Naive thymus-derived CD4-positive, alpha-beta T cell (primary cell): Measurements from ENCODE around the gene ASAP2. TPM values are rescaled to one million over a fixed set of nuclear protein-coding genes. Genes with fewer than 3 reads are reported as not detected.

ENCODE experiments used
- ATAC-seq: fragments of 150-1000 bp; cut with Tn5 transposase; 2 replicates; pipeline ENCODE4 v1.10.0; 2021; ENCODE audit warnings: mild to moderate bottlenecking, moderate library complexity
- CTCF ChIA-PET: fragments of 350-600 bp; sonication (Branson Sonifier 250); formaldehyde crosslinking; loops from one replicate; lab custom pipeline; 2021; ENCODE audit warnings: antibody characterized with exemption; lab: Charles Lee
- POLR2A ChIA-PET: fragments of 350-600 bp; sonication (Branson Sonifier 250); formaldehyde crosslinking; loops from one replicate; lab custom pipeline; 2021; ENCODE audit warnings: antibody characterized with exemption, inconsistent platforms; lab: Charles Lee
- DNase-seq, 9 donors: peaks; one replicate each; pipeline versions ENCODE4 v3.0.0 to v3.0.0-alpha.2; 2020 to 2022; ENCODE audit warnings: mixed read lengths in 1 of 9
- H3K27ac ChIP-seq: one replicate; pipeline ENCODE4 v1.7.0; 2013; ENCODE audit warnings: mild to moderate bottlenecking, low read depth, low read length, moderate library complexity
- H3K27me3 ChIP-seq, 2 donors: one replicate each; pipeline ENCODE4 v1.7.0; 2013; ENCODE audit warnings: low read length in 2 of 2, mild to moderate bottlenecking in 2 of 2, moderate library complexity in 2 of 2; ENCODE audit not compliant: control insufficient read depth in 2 of 2, insufficient read depth in 2 of 2
- H3K36me3 ChIP-seq, 3 experiments: 1 replicate in 2 of 3; 2 replicates in 1 of 3; pipeline ENCODE4 v1.7.0; 2013; ENCODE audit warnings: low read length in 3 of 3, mild to moderate bottlenecking in 3 of 3, moderate library complexity in 1 of 3; ENCODE audit not compliant: insufficient read depth in 3 of 3, control insufficient read depth in 2 of 3
- H3K4me1 ChIP-seq, 2 donors: one replicate each; pipeline ENCODE4 v1.7.0; 2013; ENCODE audit warnings: low read length in 2 of 2, mild to moderate bottlenecking in 2 of 2, moderate library complexity in 1 of 2; ENCODE audit not compliant: control insufficient read depth in 2 of 2, insufficient read depth in 2 of 2
- H3K4me3 ChIP-seq: 2 replicates; pipeline ENCODE4 v1.7.0; 2013; ENCODE audit warnings: mild to moderate bottlenecking, low read length
- H3K9me3 ChIP-seq, 3 experiments: 1 replicate in 2 of 3; 2 replicates in 1 of 3; pipeline ENCODE4 v1.7.0; 2013; ENCODE audit warnings: low read length in 3 of 3; ENCODE audit not compliant: control insufficient read depth in 2 of 3
- H3K27ac Mint-ChIP-seq, 9 donors: one replicate each; pipeline ENCODE4 v1.8.0; 2020 to 2022; ENCODE audit warnings: mixed read lengths in 9 of 9, mild to moderate bottlenecking in 8 of 9, moderate library complexity in 5 of 9, inconsistent platforms in 2 of 9
- H3K27me3 Mint-ChIP-seq, 5 donors: one replicate each; pipeline ENCODE4 v1.8.0; 2021 to 2022; ENCODE audit warnings: mixed read lengths in 5 of 5, mild to moderate bottlenecking in 1 of 5
- H3K36me3 Mint-ChIP-seq, 5 donors: one replicate each; pipeline ENCODE4 v1.8.0; 2020 to 2022; ENCODE audit warnings: mixed read lengths in 5 of 5, mild to moderate bottlenecking in 3 of 5, inconsistent platforms in 1 of 5
- H3K4me1 Mint-ChIP-seq, 7 donors: one replicate each; pipeline ENCODE4 v1.8.0; 2020 to 2022; ENCODE audit warnings: mixed read lengths in 7 of 7, mild to moderate bottlenecking in 3 of 7, inconsistent platforms in 1 of 7
- H3K4me3 Mint-ChIP-seq, 10 donors: one replicate each; pipeline ENCODE4 v1.8.0; 2020 to 2022; ENCODE audit warnings: mild to moderate bottlenecking in 10 of 10, mixed read lengths in 10 of 10, moderate library complexity in 6 of 10, inconsistent platforms in 2 of 10
- H3K9me3 Mint-ChIP-seq, 11 donors: one replicate each; pipeline ENCODE4 v1.8.0; 2020 to 2022; ENCODE audit warnings: mixed read lengths in 11 of 11, mild to moderate bottlenecking in 4 of 11, inconsistent platforms in 1 of 11, moderate library complexity in 1 of 11
- intact Hi-C, 2 donors: fragments of 100-400 bp; cut with micrococcal nuclease; formaldehyde crosslinking; loops; one replicate each; pipeline ENCODE4 v1.15.1; 2023
- polyA plus RNA-seq, 2 donors: library from polyadenylated mRNA; unstranded; fragments of 300-500 nt; fragmentation: Illumina TruSeq; gene quantifications; one replicate each; pipeline ENCODE4 v1.2.3, GENCODE V29; 2021
- total RNA-seq, 6 experiments: library from RNA in 5 of 6; stranded (reverse) in 5 of 6; gene quantifications; 1 replicate in 5 of 6; 2 replicates in 1 of 6; pipeline ENCODE4 v1.2.3 and lab custom pipeline; 2021 to 2026

ASAP2 gene
- total and polyA plus RNA-seq, 7 experiments from 2014 or later, result 0.10 to 1.2 (median 0.45) TPM; not detected in 4

GRCh38 chr2:9341337-9341887 is 134.8 kb downstream of the ASAP2 start:
- H3K36me3 Mint-ChIP-seq, result no peaks in the 10 kb centered on the region

GRCh38 chr2:9342659-9343058 is 136.0 kb downstream of the ASAP2 start:
- Histone ChIP-seq H3K27ac (no peak overlapping the region), H3K4me3 (no peak overlapping the region), H3K36me3 (no peaks in the 10 kb centered on the region), H3K27me3 (no peaks in the 10 kb centered on the region), H3K4me1 (no peaks in the 10 kb centered on the region), H3K9me3 (no peaks in the 10 kb centered on the region)
- Mint-ChIP-seq H3K9me3 (no peaks in the 10 kb centered on the region), H3K4me3 (no peak overlapping the region), H3K4me1 (peaks cover 0 to 7% (median 0%) of the 10 kb centered on the region in 7 donors), H3K36me3 (no peaks in the 10 kb centered on the region), H3K27me3 (peaks cover 0 to 14% (median 7%) of the 10 kb centered on the region in 5 donors), H3K27ac (no peak overlapping the region)
- POLR2A ChIA-PET, result no interaction called here
- ATAC-seq, result no peak
- intact Hi-C loops, result no loop called here
- DNase-seq, result no peak
- CTCF ChIA-PET, result no interaction called here

More at GRCh38 chr2:9341337-9341887, 134.8 kb downstream of the ASAP2 start:
- intact Hi-C loops, result no loop called here
- Histone ChIP-seq H3K27me3 (no peaks in the 10 kb centered on the region), H3K36me3 (no peaks in the 10 kb centered on the region), H3K4me3 (no peak overlapping the region), H3K27ac (no peak overlapping the region), H3K9me3 (no peaks in the 10 kb centered on the region), H3K4me1 (no peaks in the 10 kb centered on the region)
- Mint-ChIP-seq H3K27me3 (peaks cover 0 to 14% (median 7%) of the 10 kb centered on the region in 5 donors), H3K9me3 (no peaks in the 10 kb centered on the region), H3K4me3 (no peak overlapping the region), H3K27ac (no peak overlapping the region), H3K4me1 (peaks cover 2 to 13% (median 3%) of the 10 kb centered on the region in 7 donors)
- CTCF ChIA-PET, result no interaction called here
- ATAC-seq (no peak), DNase-seq (no peak)
- POLR2A ChIA-PET, result interaction anchor here (0.5 kb wide), 1 partner anchor 71 kb away, joined by 5 read pairs; no protein-coding TSS in a partner anchor

- Mint-ChIP-seq H3K4me3 (no peak overlapping the region), H3K36me3 (no peaks in the 10 kb centered on the region), H3K9me3 (no peaks in the 10 kb centered on the region), H3K4me1 (peaks cover 0 to 1% (median 0%) of the 10 kb centered on the region in 7 donors), H3K27ac (no peak overlapping the region), H3K27me3 (peaks cover 0 to 15% (median 7%) of the 10 kb centered on the region in 5 donors)
- Histone ChIP-seq H3K9me3 (no peaks in the 10 kb centered on the region), H3K4me3 (no peak overlapping the region), H3K4me1 (no peaks in the 10 kb centered on the region), H3K27me3 (no peaks in the 10 kb centered on the region), H3K36me3 (no peaks in the 10 kb centered on the region), H3K27ac (no peak overlapping the region)
- POLR2A ChIA-PET, result no interaction called here
- intact Hi-C loops, result no loop called here
- DNase-seq (no peak), ATAC-seq (no peak)
- CTCF ChIA-PET, result no interaction called here
Observed at GRCh38 chr2:9343524-9343923, 136.9 kb downstream of the ASAP2 start.

- Histone ChIP-seq H3K9me3 (no peaks in the 10 kb centered on the region), H3K27ac (no peak overlapping the region), H3K36me3 (no peaks in the 10 kb centered on the region), H3K4me1 (no peaks in the 10 kb centered on the region), H3K4me3 (no peak overlapping the region), H3K27me3 (no peaks in the 10 kb centered on the region)
- Mint-ChIP-seq H3K4me3 (no peak overlapping the region), H3K27ac (no peak overlapping the region), H3K27me3 (peaks cover 0 to 23% (median 8%) of the 10 kb centered on the region in 5 donors), H3K9me3 (no peaks in the 10 kb centered on the region), H3K4me1 (peaks cover 0 to 1% (median 0%) of the 10 kb centered on the region in 7 donors), H3K36me3 (no peaks in the 10 kb centered on the region)
- DNase-seq (no peak), ATAC-seq (no peak)
- POLR2A ChIA-PET, result no interaction called here
- CTCF ChIA-PET, result no interaction called here
- intact Hi-C loops, result no loop called here
Observed at GRCh38 chr2:9344434-9344833, 137.8 kb downstream of the ASAP2 start.

GRCh38 chr2:9345343-9345742 is 138.7 kb downstream of the ASAP2 start:
- H3K4me3 ChIP-seq, result no peak overlapping the region
- intact Hi-C loops, result no loop called here
- H3K4me3 Mint-ChIP-seq, result no peak overlapping the region
- DNase-seq, result no peak
- H3K9me3 Mint-ChIP-seq, result no peaks in the 10 kb centered on the region
- ChIA-PET POLR2A (no interaction called here), CTCF (no interaction called here)
- H3K36me3 ChIP-seq, result no peaks in the 10 kb centered on the region
- no peaks in the 10 kb centered on the region for H3K27me3 ChIP-seq
- peaks cover 0 to 20% (median 10%) of the 10 kb centered on the region in 5 donors for H3K27me3 Mint-ChIP-seq
- no peaks in the 10 kb centered on the region for H3K36me3 Mint-ChIP-seq
- no peaks in the 10 kb centered on the region for H3K4me1 ChIP-seq
- no peak overlapping the region for H3K27ac ChIP-seq
- H3K27ac Mint-ChIP-seq, result no peak overlapping the region
- ATAC-seq, result no peak
- no peaks in the 10 kb centered on the region for H3K4me1 Mint-ChIP-seq
- H3K9me3 ChIP-seq, result no peaks in the 10 kb centered on the region

- H3K27me3 Mint-ChIP-seq, result peaks cover 0 to 23% (median 10%) of the 10 kb centered on the region in 5 donors
- Histone ChIP-seq H3K4me1 (no peaks in the 10 kb centered on the region), H3K9me3 (no peaks in the 10 kb centered on the region), H3K27me3 (no peaks in the 10 kb centered on the region), H3K36me3 (no peaks in the 10 kb centered on the region), H3K27ac (no peak overlapping the region), H3K4me3 (no peak overlapping the region)
- ATAC-seq, result no peak
- no peaks in the 10 kb centered on the region for H3K4me1 Mint-ChIP-seq
- no peak overlapping the region for H3K27ac Mint-ChIP-seq
- H3K4me3 Mint-ChIP-seq, result no peak overlapping the region
- no peaks in the 10 kb centered on the region for H3K9me3 Mint-ChIP-seq
- ChIA-PET CTCF (no interaction called here), POLR2A (no interaction called here)
- no peaks in the 10 kb centered on the region for H3K36me3 Mint-ChIP-seq
- intact Hi-C loops, result no loop called here
- DNase-seq, result no peak
Observed at GRCh38 chr2:9345997-9346396, 139.4 kb downstream of the ASAP2 start.

GRCh38 chr2:9346885-9347284 is 140.3 kb downstream of the ASAP2 start:
- intact Hi-C loops, result no loop called here
- H3K4me3 ChIP-seq, result no peak overlapping the region
- ATAC-seq (no peak), DNase-seq (no peak)
- H3K36me3 Mint-ChIP-seq, result no peaks in the 10 kb centered on the region
- H3K4me1 Mint-ChIP-seq, result no peaks in the 10 kb centered on the region
- POLR2A ChIA-PET, result no interaction called here
- no peak overlapping the region for H3K27ac Mint-ChIP-seq
- H3K4me3 Mint-ChIP-seq, result no peak overlapping the region
- no peaks in the 10 kb centered on the region for H3K9me3 ChIP-seq
- H3K27ac ChIP-seq, result no peak overlapping the region
- peaks cover 0 to 23% (median 10%) of the 10 kb centered on the region in 5 donors for H3K27me3 Mint-ChIP-seq
- no peaks in the 10 kb centered on the region for H3K4me1 ChIP-seq
- CTCF ChIA-PET, result no interaction called here
- no peaks in the 10 kb centered on the region for H3K9me3 Mint-ChIP-seq
- H3K27me3 ChIP-seq, result no peaks in the 10 kb centered on the region
- H3K36me3 ChIP-seq, result no peaks in the 10 kb centered on the region
